ENCODE results near the gene CGNL1.

CGNL1 gene

DNA sequence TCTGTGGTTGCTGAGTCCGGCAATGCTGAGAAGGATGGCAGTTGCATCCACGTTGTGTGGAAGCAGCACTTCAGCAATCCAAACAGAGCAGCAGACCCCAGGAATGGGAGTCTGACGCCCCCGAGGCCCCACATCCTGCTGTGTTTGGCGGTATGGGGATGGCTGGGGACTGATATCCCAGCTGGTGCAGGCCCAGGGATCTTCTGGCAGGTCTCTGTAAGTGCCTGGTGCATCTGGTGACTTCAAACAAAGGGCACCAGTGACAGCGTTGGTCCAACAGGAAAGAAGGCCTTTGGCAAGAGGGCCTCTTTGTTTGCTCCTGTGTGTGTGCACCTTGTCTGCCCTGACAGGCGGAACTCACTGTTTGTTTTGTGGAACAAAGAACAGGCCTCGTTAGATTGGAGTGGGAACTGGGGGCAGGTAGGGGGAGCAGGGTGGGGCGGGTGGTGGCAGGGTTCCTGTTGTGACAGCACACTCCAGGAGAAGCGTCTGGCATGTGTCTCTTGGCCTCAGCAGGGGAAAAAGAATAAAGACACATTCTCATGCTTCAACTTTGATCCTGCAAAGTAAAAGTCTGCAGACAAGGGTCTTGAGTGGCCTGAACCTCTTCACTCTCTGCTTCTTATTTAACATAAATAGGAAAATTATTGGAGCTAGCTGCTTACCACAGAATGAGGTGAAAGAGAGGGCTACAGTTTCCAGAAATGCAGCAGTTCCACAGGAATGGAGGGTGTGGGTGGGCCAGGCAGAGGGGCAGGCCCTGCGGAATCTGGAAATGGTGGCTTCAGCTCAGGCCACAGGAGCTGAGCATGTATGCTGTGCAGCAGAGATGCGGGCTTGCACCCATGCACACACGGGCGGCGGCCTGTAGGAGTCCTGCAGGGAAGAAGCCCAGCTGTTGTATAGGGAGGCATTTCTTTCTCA lies 120.9 kb downstream of the CGNL1 start:
- no peak overlapping the region for H3K4me3 ChIP-seq (replicated peaks; ENCODE audit: low read depth, low read length)

DNA sequence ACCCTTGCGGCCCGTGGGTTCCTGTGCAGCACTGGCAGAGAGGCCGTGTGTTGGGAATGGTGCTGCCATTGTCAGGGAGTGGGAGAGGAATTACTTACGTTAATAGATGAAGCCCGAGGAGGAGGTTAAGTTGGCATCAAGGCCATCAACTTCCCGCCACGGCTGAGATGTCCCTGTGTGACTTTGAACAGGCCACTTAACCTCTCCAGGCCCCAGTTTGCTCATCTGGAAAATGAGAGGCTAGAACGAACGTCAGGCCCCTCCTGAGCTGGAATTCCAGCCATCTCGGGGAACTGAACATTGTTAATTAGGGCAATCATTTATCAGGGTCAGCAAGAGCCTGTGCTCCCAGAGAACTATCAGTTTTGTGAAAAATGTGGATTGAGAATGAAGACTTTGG lies 124.0 kb downstream of the CGNL1 start:
- no peak for DNase-seq (ENCODE audit: extremely low read depth, low read depth)

More for the DNA sequence above, 120.9 kb downstream of the CGNL1 start:
- DNase-seq (ENCODE audit: extremely low read depth, low read depth) = no peak
- TF ChIP-seq, protein P1, sequence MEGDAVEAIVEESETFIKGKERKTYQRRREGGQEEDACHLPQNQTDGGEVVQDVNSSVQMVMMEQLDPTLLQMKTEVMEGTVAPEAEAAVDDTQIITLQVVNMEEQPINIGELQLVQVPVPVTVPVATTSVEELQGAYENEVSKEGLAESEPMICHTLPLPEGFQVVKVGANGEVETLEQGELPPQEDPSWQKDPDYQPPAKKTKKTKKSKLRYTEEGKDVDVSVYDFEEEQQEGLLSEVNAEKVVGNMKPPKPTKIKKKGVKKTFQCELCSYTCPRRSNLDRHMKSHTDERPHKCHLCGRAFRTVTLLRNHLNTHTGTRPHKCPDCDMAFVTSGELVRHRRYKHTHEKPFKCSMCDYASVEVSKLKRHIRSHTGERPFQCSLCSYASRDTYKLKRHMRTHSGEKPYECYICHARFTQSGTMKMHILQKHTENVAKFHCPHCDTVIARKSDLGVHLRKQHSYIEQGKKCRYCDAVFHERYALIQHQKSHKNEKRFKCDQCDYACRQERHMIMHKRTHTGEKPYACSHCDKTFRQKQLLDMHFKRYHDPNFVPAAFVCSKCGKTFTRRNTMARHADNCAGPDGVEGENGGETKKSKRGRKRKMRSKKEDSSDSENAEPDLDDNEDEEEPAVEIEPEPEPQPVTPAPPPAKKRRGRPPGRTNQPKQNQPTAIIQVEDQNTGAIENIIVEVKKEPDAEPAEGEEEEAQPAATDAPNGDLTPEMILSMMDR (IDR thresholded peaks at IDR 0.05; ENCODE audit: low read depth, low read length, missing control alignments) = no peak

DNA sequence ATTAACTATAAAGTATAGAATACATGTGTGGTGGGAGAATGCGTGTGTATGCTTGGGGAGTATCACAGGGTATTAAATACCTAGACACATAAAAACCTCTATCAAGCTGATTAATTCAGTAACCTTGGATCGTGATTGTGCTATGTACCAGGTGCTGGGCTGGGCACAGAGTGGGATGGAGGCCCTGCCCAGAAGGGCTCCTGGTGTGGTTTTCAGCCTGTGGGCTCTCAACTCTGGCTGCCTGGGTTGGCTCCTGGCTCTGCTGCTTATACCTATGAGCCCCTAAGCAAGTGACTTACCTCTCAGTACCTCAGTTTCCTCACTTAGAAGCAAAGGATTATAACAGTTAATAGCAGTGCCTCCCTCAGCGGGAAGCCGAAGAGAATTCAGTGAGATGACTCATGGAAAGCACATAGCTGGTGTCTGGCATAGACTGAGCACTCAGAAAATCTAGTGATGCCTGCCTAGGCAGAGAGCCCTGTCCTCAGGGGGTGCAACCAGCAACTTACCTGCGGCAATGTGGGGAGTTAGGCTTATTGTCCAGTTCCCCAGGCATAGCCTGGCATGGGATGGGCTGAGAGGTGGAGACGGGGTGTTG lies 124.8 kb downstream of the CGNL1 start:
- DNase-seq (ENCODE audit: extremely low read depth, low read depth) = no peak
- TF ChIP-seq, protein P1 (IDR thresholded peaks at IDR 0.05; ENCODE audit: low read depth, low read length, missing control alignments) = no peak
- no peak overlapping the region for H3K4me3 ChIP-seq (replicated peaks; ENCODE audit: low read depth, low read length)

More for the DNA sequence above, 124.0 kb downstream of the CGNL1 start:
- no peak overlapping the region for H3K4me3 ChIP-seq (replicated peaks; ENCODE audit: low read depth, low read length)
- TF ChIP-seq, protein P1 (IDR thresholded peaks at IDR 0.05; ENCODE audit: low read depth, low read length, missing control alignments) = no peak

DNA sequence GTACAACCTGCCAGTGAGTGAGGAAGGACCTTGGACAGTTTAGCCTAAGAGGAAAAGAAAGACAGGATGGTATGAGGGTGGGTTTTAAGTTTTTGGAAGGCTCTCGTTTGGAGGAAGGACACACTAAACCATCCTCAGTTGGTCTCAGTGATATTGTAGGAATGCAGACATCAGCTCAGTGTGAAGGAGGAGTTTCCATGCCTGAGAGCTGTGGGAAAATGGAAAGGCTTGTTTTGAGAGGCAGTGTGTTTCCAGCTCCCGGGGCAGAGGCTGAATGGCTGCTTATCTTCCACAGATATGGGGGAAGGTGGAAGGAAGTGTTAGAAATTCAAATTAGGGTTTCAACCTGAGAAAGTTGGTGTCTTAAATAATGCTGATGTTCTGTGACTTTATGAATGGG lies 125.8 kb downstream of the CGNL1 start:
- H3K4me3 ChIP-seq (replicated peaks; ENCODE audit: low read depth, low read length) = no peak overlapping the region
- no peak for DNase-seq (ENCODE audit: extremely low read depth, low read depth)
- TF ChIP-seq, protein P1 (IDR thresholded peaks at IDR 0.05; ENCODE audit: low read depth, low read length, missing control alignments) = no peak

DNA sequence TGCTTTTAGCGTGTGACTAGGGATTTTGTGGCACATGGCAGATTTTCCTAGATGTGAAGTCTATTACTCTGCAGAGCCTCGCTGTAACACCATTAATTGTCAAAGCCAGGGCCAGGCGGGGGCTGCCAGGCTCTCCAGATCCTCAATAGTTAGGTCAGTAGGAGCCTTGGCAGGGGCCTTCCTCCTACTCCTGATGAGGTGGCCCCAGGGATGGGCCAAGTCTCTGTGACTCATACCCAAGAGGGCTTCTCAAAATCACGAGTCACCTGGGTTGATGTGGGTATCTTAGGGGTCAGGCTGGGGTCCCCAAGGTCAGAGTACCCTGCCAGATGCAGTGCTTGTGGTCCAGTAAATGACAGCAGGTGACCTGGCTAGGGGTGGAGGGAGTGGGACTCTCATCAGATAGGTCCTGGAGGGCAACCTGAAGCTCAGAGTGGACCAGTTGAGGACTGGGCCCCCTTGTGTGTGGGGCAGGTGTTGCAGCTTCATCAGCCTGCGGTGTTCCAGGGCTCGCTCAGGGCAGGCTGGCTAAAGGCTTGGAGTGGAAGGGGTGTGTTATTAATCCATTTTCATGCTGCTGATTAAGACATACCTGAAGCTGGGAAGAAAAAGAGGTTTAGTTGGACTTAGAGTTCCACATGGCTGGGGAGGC lies 126.9 kb downstream of the CGNL1 start:
- no peak for DNase-seq (ENCODE audit: extremely low read depth, low read depth)
- TF ChIP-seq, protein P1 (IDR thresholded peaks at IDR 0.05; ENCODE audit: low read depth, low read length, missing control alignments) = no peak
- H3K4me3 ChIP-seq (replicated peaks; ENCODE audit: low read depth, low read length) = no peak overlapping the region

DNA sequence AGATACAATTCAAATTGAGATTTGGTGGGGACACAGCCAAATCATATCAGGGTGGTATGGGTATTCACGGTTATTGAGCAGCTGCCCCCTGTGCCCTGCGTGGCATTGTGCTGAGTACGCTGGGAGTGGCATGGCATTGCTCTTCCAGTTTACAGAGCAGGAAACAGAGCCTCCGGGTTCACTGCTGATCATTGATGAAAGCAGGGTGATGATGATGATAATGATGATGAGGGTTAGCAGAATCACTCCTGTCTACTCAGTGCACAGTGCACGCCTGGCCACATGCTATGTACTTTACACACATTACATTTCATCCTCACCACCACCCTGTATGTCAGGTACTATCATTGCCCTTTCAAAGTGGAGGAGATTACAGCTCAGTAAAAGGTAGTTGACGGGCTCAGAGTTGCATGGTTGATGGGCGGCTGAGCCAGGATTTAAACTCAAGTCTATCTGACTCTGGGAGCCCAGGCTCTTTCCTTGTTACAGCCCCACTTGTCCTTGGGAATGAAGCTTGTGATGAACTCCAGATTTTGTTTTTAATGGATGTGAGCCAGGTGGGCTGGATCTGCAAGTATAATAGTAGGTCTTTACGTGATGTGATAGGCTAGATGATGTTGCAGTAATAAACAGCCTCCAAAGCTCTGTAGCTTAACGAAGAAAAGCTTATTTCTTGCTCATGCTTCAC lies 127.8 kb downstream of the CGNL1 start:
- H3K4me3 ChIP-seq (replicated peaks; ENCODE audit: low read depth, low read length) = no peak overlapping the region
- TF ChIP-seq, protein P1 (IDR thresholded peaks at IDR 0.05; ENCODE audit: low read depth, low read length, missing control alignments) = no peak
- no peak for DNase-seq (ENCODE audit: extremely low read depth, low read depth)
